GM19395 (cell line): ENCODE data around the gene BBS5.

Experiments used
- ATAC-seq: cut with Tn5 transposase; IDR thresholded peaks from one replicate; pipeline ENCODE4 v1.9.1; 2021; ENCODE audit warnings: mild to moderate bottlenecking, moderate library complexity; ENCODE audit not compliant: unreplicated experiment

BBS5 gene

DNA sequence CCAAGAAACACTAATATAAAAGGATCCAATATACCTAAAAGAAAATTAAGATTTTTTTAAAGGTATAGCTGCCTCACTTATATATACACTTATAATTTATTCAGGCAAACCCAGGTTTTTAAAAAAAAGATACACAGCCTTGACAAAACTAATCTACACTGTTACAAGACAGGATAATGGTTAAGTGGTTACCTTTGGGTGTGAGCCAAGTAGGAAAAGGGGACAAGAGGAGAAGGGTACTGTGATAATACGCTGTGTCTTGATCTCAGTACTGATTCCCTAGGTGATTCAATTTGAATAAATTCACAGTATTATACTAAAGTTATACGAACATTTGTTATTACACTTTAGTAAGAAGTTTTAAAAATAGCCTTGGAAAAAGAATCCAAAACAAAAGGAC lies 60.9 kb downstream of the BBS5 start:
- no peak for ATAC-seq

DNA sequence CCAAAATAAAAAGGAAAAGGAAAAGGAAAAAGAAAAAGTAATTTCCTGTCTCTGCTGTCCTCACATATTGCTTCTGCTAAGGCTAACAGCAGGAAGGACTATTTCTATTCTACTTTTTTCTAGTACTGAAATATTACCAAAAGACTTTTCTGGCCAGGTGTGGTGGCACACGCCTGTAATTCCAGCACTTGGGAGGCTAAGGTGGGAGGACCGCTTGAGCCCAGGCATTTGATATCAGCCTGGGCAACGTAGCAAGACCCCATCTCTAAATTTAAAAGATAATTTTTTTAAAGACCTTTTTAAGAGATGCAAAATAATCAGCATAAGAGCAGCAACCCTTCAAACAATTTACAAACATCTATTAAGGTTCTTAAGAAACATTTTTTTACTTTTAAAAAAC lies 63.1 kb downstream of the BBS5 start:
- ATAC-seq, result no peak

DNA sequence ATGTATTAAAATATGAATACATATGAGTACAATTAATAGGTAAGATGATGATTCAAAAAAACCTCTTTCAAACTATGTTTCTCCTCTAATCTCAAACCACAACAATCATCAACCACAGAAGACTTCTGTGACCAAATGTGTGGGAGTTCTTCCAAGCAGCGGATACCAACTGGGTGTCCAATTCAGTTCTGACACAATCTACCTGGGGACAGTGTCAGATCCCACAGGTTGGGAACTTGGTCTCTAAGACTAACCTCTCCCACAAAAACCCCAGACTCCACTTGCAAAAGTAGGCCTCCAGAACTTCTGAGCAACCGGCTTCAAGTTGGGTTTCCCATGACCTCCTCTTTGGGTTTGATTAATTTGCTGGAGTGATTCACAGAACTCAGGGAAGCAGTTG lies 67.5 kb downstream of the BBS5 start:
- no peak for ATAC-seq
